ENCODE data around the gene ORC5. TPM values are rescaled to one million over a fixed set of nuclear protein-coding genes. Genes with fewer than 3 reads are reported as not detected.

ORC5 gene
- 14.2 and 16.6 TPM in 2 replicates for total RNA-seq

GRCh38 chr7:104207731-104208420 is at the start of gene ORC5:
ORC5 (minus strand) TSS chr7:104208013; CDS start chr7:104207904, 109 bp downstream.

Other genes with a start within 250 kb of the ORC5 start
- gene RELN, start 218.4 kb downstream of the ORC5 start, total RNA-seq: 0.16 and 0.24 TPM in 2 replicates
- gene LHFPL3, start 120.6 kb upstream of the ORC5 start, total RNA-seq: not detected in 2 replicates

All from hair follicle dermal papilla cell (primary cell).